Neuronal stem cell (in vitro differentiated cells): ENCODE data around the gene CMYA5.

Experiments
- DNase-seq: peaks from one replicate; pipeline ENCODE4 v3.0.0-alpha.2; 2013; ENCODE audit warnings: low spot score
- H2AFZ ChIP-seq: one replicate; pipeline ENCODE4 v1.6.1; 2013; ENCODE audit warnings: mild to moderate bottlenecking, low read length, inconsistent platforms
- H2AK5ac ChIP-seq: 2 replicates; pipeline ENCODE4 v1.6.1; 2013; ENCODE audit warnings: low read depth, mild to moderate bottlenecking, inconsistent platforms, low read length, moderate library complexity, mixed read lengths
- H2BK120ac ChIP-seq: 2 replicates; pipeline ENCODE4 v1.6.1; 2013; ENCODE audit warnings: low read depth, mild to moderate bottlenecking, inconsistent platforms, low read length, moderate library complexity, mixed read lengths
- H2BK12ac ChIP-seq: one replicate; pipeline ENCODE4 v1.6.1; 2013; ENCODE audit warnings: low read length, inconsistent platforms
- H2BK15ac ChIP-seq: 2 replicates; pipeline ENCODE4 v1.6.1; 2013; ENCODE audit warnings: mild to moderate bottlenecking, low read length, inconsistent platforms, mixed read lengths
- H2BK5ac ChIP-seq: one replicate; pipeline ENCODE4 v1.6.1; 2013; ENCODE audit warnings: inconsistent platforms, mild to moderate bottlenecking, low read length, moderate library complexity
- H3K14ac ChIP-seq: one replicate; pipeline ENCODE4 v1.6.1; 2013; ENCODE audit warnings: low read length, inconsistent platforms
- H3K18ac ChIP-seq: 2 replicates; pipeline ENCODE4 v1.6.1; 2013; ENCODE audit warnings: low read length, inconsistent platforms
- H3K23ac ChIP-seq: 2 replicates; pipeline ENCODE4 v1.6.1; 2013; ENCODE audit warnings: low read depth, mild to moderate bottlenecking, mixed read lengths, low read length, inconsistent platforms; ENCODE audit not compliant: poor library complexity
- H3K27ac ChIP-seq: replicated peaks from 3 replicates; pipeline ENCODE4 v1.5.1; 2013; ENCODE audit warnings: low read length, inconsistent platforms
- H3K27me3 ChIP-seq, 3 experiments: 2 replicates each; pipeline ENCODE4 v1.6.1; 2013; ENCODE audit warnings: low read length in 3 of 3, mild to moderate bottlenecking in 2 of 3, inconsistent platforms in 1 of 3, low read depth in 1 of 3, mixed read lengths in 1 of 3, moderate library complexity in 1 of 3; ENCODE audit not compliant: control insufficient read depth in 3 of 3, insufficient read depth in 3 of 3
- H3K36me3 ChIP-seq, 2 donors: replicated peaks in 1 of 2; 2 replicates each; pipeline ENCODE4 v1.6.1; 2013; ENCODE audit warnings: low read length in 2 of 2; ENCODE audit not compliant: control insufficient read depth in 2 of 2, insufficient read depth in 2 of 2
- H3K4ac ChIP-seq: 2 replicates; pipeline ENCODE4 v1.6.1; 2013; ENCODE audit warnings: inconsistent platforms, mild to moderate bottlenecking, low read length, moderate library complexity
- H3K4me1 ChIP-seq, 2 donors: 1 replicate in 1 of 2; 2 replicates in 1 of 2; pipeline ENCODE4 v1.6.1; 2013; ENCODE audit warnings: low read length in 2 of 2, low read depth in 1 of 2; ENCODE audit not compliant: control insufficient read depth in 2 of 2, insufficient read depth in 1 of 2
- H3K4me2 ChIP-seq: one replicate; pipeline ENCODE4 v1.6.1; 2013; ENCODE audit warnings: mild to moderate bottlenecking, low read length, inconsistent platforms; ENCODE audit not compliant: insufficient read depth, poor library complexity, severe bottlenecking
- H3K4me3 ChIP-seq, 2 donors: 2 replicates each; pipeline ENCODE4 v1.5.1; 2013; ENCODE audit warnings: low read length in 2 of 2, mild to moderate bottlenecking in 2 of 2, inconsistent platforms in 1 of 2, moderate library complexity in 1 of 2
- H3K79me1 ChIP-seq: one replicate; pipeline ENCODE4 v1.6.1; 2013; ENCODE audit warnings: low read depth, mild to moderate bottlenecking, inconsistent platforms, low read length, moderate library complexity
- H3K9ac ChIP-seq: one replicate; pipeline ENCODE4 v1.6.1; 2013; ENCODE audit warnings: mild to moderate bottlenecking, low read depth, low read length, inconsistent platforms; ENCODE audit not compliant: poor library complexity
- H3K9me3 ChIP-seq, 2 donors: replicated peaks in 1 of 2; 2 replicates each; pipeline versions ENCODE3 to v1.6.1; 2013; ENCODE audit warnings: low read length in 2 of 2, mild to moderate bottlenecking in 2 of 2, inconsistent platforms in 1 of 2, low read depth in 1 of 2, mixed read lengths in 1 of 2, moderate library complexity in 1 of 2; ENCODE audit not compliant: control insufficient read depth in 2 of 2, insufficient read depth in 1 of 2
- H4K8ac ChIP-seq: one replicate; pipeline ENCODE4 v1.6.1; 2013; ENCODE audit warnings: low read depth, mild to moderate bottlenecking, inconsistent platforms, low read length, moderate library complexity
- H4K91ac ChIP-seq: one replicate; pipeline ENCODE4 v1.6.1; 2013; ENCODE audit warnings: low read length, low read depth, mild to moderate bottlenecking, inconsistent platforms; ENCODE audit not compliant: poor library complexity
- WGBS, 2 donors: extraction: QIAGEN DNeasy Blood & Tissue Kit; methylation state at CpG; one replicate each; pipeline ENCODE4 v1.1.7; 2013; ENCODE audit warnings: missing lambda C conversion rate in 2 of 2, mixed read lengths in 1 of 2; ENCODE audit not compliant: insufficient read length in 2 of 2, insufficient replicate concordance in 1 of 2; ENCODE audit errors: extremely low coverage in 2 of 2; 5-methylcytosine and 5-hydroxymethylcytosine counted together

The CMYA5 gene

DNA sequence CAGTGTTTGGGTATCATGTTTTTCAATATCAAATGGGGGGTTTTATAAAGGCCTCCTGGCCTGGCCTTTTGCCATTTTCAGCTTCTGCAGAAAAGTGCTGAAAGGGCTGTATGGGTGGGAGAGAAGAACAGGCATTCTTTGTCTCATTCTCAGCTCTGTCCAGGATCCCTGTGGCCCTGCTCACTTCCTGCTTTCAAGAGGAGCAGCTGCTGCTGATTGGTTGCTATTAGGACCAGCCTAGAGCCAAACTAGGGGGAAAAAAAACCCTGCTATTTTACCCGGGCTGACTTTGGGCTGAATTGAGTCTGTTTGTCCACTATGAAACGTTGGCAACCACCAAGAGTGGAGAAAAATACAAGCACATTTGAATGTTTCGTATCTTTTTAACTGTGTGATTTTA, 117.1 kb downstream of the CMYA5 start:
- no peak overlapping the region for H3K18ac ChIP-seq
- H2AFZ ChIP-seq, result peak overlapping the region; percentile 85
- no peak overlapping the region for H2BK120ac ChIP-seq
- no peaks in the 10 kb centered on the region for H3K36me3 ChIP-seq
- H2BK5ac ChIP-seq, result no peak overlapping the region
- H3K27me3 ChIP-seq, result no peaks in the 10 kb centered on the region
- no peak overlapping the region for H3K9ac ChIP-seq
- H3K23ac ChIP-seq, result no peak overlapping the region
- no peak for DNase-seq
- H4K8ac ChIP-seq, result no peak overlapping the region
- no peaks in the 10 kb centered on the region for H3K79me1 ChIP-seq
- no peak overlapping the region for H3K27ac ChIP-seq
- no peak overlapping the region for H3K4me3 ChIP-seq
- H3K4me2 ChIP-seq, result no peak overlapping the region
- no peak overlapping the region for H4K91ac ChIP-seq
- H3K14ac ChIP-seq, result no peak overlapping the region
- H3K4me1 ChIP-seq, result peaks cover 0 to 5% of the 10 kb centered on the region in 2 donors
- WGBS, 2 donors, result no CpG with 5 or more reads among the region's 3 CpGs
- H2AK5ac ChIP-seq, result no peak overlapping the region
- no peaks in the 10 kb centered on the region for H3K9me3 ChIP-seq
- H2BK15ac ChIP-seq, result no peak overlapping the region
- no peak overlapping the region for H2BK12ac ChIP-seq
- no peak overlapping the region for H3K4ac ChIP-seq

GRCh38 chr5:79809743-79810142, 120.1 kb downstream of the CMYA5 start:
- no peak overlapping the region for H2BK5ac ChIP-seq
- H3K23ac ChIP-seq, result no peak overlapping the region
- H2BK15ac ChIP-seq, result no peak overlapping the region
- H4K8ac ChIP-seq, result no peak overlapping the region
- no peak overlapping the region for H3K4me2 ChIP-seq
- no peak overlapping the region for H3K18ac ChIP-seq
- H3K14ac ChIP-seq, result no peak overlapping the region
- H3K27me3 ChIP-seq, result peaks cover 0 to 9% (median 0%) of the 10 kb centered on the region in 3 experiments
- H2BK120ac ChIP-seq, result no peak overlapping the region
- no peaks in the 10 kb centered on the region for H3K79me1 ChIP-seq
- no peak overlapping the region for H2AK5ac ChIP-seq
- no peaks in the 10 kb centered on the region for H3K36me3 ChIP-seq
- DNase-seq, result no peak
- H3K4me1 ChIP-seq, result peaks cover 0 to 5% of the 10 kb centered on the region in 2 donors
- H3K9ac ChIP-seq, result no peak overlapping the region
- no CpG with 5 or more reads among the region's 3 CpGs for WGBS, 2 donors
- no peak overlapping the region for H2BK12ac ChIP-seq
- H3K27ac ChIP-seq, result no peak overlapping the region
- no peak overlapping the region for H3K4ac ChIP-seq
- H4K91ac ChIP-seq, result no peak overlapping the region
- no peak overlapping the region for H2AFZ ChIP-seq
- H3K4me3 ChIP-seq, result no peak overlapping the region
- no peaks in the 10 kb centered on the region for H3K9me3 ChIP-seq

- WGBS, 2 donors, result no CpG with 5 or more reads among the region's 2 CpGs
Measured at GRCh38 chr5:79811081-79811480, 121.4 kb downstream of the CMYA5 start.

GRCh38 chr5:79811904-79812303, 122.3 kb downstream of the CMYA5 start:
- peaks cover 0 to 4% of the 10 kb centered on the region in 2 donors for H3K4me1 ChIP-seq
- H3K23ac ChIP-seq, result no peak overlapping the region
- H4K91ac ChIP-seq, result no peak overlapping the region
- no peaks in the 10 kb centered on the region for H3K36me3 ChIP-seq
- H4K8ac ChIP-seq, result no peak overlapping the region
- H3K4me2 ChIP-seq, result no peak overlapping the region
- no peak overlapping the region for H2BK5ac ChIP-seq
- WGBS, 2 donors, result no CpG with 5 or more reads among the region's 3 CpGs
- no peak overlapping the region for H3K27ac ChIP-seq
- H3K14ac ChIP-seq, result no peak overlapping the region
- H2BK120ac ChIP-seq, result no peak overlapping the region
- no peak overlapping the region for H3K4me3 ChIP-seq
- H3K9me3 ChIP-seq, result no peaks in the 10 kb centered on the region
- no peak for DNase-seq
- H2AFZ ChIP-seq, result no peak overlapping the region
- H2BK15ac ChIP-seq, result no peak overlapping the region
- no peak overlapping the region for H3K9ac ChIP-seq
- H2AK5ac ChIP-seq, result no peak overlapping the region
- peaks cover 0 to 9% (median 0%) of the 10 kb centered on the region in 3 experiments for H3K27me3 ChIP-seq
- H3K4ac ChIP-seq, result no peak overlapping the region
- H3K79me1 ChIP-seq, result no peaks in the 10 kb centered on the region
- no peak overlapping the region for H3K18ac ChIP-seq
- H2BK12ac ChIP-seq, result no peak overlapping the region

More at GRCh38 chr5:79811081-79811480, 121.4 kb downstream of the CMYA5 start:
- Histone ChIP-seq H2BK5ac (no peak overlapping the region), H2BK15ac (no peak overlapping the region), H3K36me3 (no peaks in the 10 kb centered on the region), H3K14ac (no peak overlapping the region), H3K4me1 (peaks cover 0 to 7% of the 10 kb centered on the region in 2 donors), H3K18ac (no peak overlapping the region), H4K91ac (no peak overlapping the region), H3K79me1 (no peaks in the 10 kb centered on the region), H3K27ac (no peak overlapping the region), H4K8ac (no peak overlapping the region), H3K4me3 (no peak overlapping the region), H2BK120ac (no peak overlapping the region), H3K9ac (no peak overlapping the region), H2BK12ac (no peak overlapping the region), H3K23ac (no peak overlapping the region), H3K4ac (no peak overlapping the region), H3K27me3 (peaks cover 0 to 9% (median 0%) of the 10 kb centered on the region in 3 experiments), H2AK5ac (no peak overlapping the region), H3K9me3 (no peaks in the 10 kb centered on the region), H2AFZ (no peak overlapping the region), H3K4me2 (no peak overlapping the region)
- DNase-seq, result no peak
